ENCODE data around the gene MAPK14.
A peak's percentile ranks its signal among the peaks of the same experiment; 100 is the strongest.

MAPK14 gene

DNA sequence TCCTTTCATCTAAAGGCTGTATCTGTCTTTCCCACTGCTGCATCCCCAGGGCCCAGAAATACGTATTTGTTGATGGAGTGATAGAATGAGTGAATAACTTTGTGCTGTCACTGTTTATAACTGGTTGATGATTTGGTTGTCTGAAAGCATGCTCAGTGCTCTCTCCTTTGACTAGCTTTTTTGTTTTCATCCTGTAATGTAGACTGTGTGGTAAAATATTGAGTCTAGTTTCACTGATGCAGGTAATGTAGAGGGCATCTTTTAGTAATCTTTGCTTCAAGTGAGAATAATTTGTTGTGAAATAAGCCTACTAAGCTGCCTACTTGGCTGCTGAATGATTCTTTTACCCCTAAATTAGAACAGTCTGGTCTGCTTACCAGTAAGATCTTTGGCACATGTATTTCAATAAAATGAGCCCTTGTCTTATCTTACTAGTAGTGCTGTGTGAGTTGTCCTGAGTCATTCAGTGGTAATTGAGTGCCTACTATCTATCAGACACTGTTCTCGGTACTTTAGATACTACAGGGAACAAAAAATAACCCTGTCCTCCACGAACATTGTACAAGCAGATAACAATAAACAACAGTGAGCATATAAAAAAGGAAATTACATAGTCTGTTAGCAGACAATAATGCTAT is 39.9 kb downstream of the MAPK14 start:
- Histone ChIP-seq H2BK120ac (ENCODE audit: low read depth, low read length) (no peak overlapping the region), H3K4me1 (ENCODE audit: control insufficient read depth, insufficient read depth, low read depth, low read length) (peaks cover 2% of the 10 kb centered on the region), H3K36me3 (ENCODE audit: control insufficient read depth in 1 of 2, insufficient read depth in 2 of 2, low read depth in 1 of 2, low read length in 2 of 2) (peaks cover 0 to 9% of the 10 kb centered on the region in 2 experiments), H3K79me1 (replicated peaks; ENCODE audit: low read length, poor library complexity, severe bottlenecking) (peaks cover 20% of the 10 kb centered on the region), H4K8ac (ENCODE audit: low read length) (no peak overlapping the region), H4K91ac (ENCODE audit: low read length) (no peak overlapping the region), H2AK5ac (ENCODE audit: low read length, severe bottlenecking) (no peak overlapping the region), H3K4me2 (ENCODE audit: low read length, poor library complexity, severe bottlenecking) (no peak overlapping the region), H3K14ac (ENCODE audit: low read length in 2 of 2) (no peak overlapping the region), H2AFZ (ENCODE audit: low read depth, low read length) (no peak overlapping the region), H3K4me3 (ENCODE audit: insufficient read depth in 1 of 2, low read depth in 1 of 2, low read length in 2 of 2) (no peak overlapping the region), H3K27ac (ENCODE audit: low read length, poor library complexity, severe bottlenecking) (no peak overlapping the region), H3K4ac (ENCODE audit: low read depth in 1 of 2, low read length in 2 of 2) (no peak overlapping the region), H3K9me3 (ENCODE audit: control insufficient read depth, low read length) (no peaks in the 10 kb centered on the region), H3K27me3 (ENCODE audit: control insufficient read depth in 1 of 2, insufficient read depth in 1 of 2, low read length in 2 of 2) (no peaks in the 10 kb centered on the region), H2BK5ac (ENCODE audit: low read depth, low read length, poor library complexity, severe bottlenecking) (no peak overlapping the region), H2BK12ac (ENCODE audit: low read length in 2 of 2) (no peak overlapping the region), H3K9ac (ENCODE audit: low read length) (peak overlapping the region; percentile 2), H3K18ac (ENCODE audit: low read depth in 1 of 2, low read length in 2 of 2) (no peak overlapping the region), H3K23ac (ENCODE audit: low read length in 2 of 2) (no peak overlapping the region), H2BK15ac (ENCODE audit: low read depth, poor library complexity, severe bottlenecking) (no peak overlapping the region)
- 59% methylated on average over 1 of the region's 3 CpGs for WGBS
- peak; percentile 54 for DNase-seq

DNA sequence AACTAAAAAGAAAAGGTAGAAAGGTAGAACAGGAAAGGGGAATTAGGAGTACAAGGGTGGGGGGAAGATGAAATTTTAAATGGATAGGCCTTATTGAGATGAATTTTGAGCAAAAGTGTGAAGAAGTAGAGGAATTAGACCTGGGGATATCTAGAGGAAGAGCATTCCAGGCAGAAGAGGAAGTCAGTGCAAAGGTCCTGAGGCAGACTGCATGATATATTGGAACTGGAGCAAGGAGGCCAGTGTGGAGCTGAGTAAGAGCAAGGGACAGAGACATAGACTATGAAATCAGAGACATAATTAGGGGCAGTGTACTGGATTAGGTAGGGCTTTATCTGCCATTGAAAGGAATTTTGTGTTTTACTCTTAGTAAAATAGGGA is 40.4 kb downstream of the MAPK14 start:
- peaks cover 2% of the 10 kb centered on the region for H3K4me1 ChIP-seq (ENCODE audit: control insufficient read depth, insufficient read depth, low read depth, low read length)
- no peak overlapping the region for H2AK5ac ChIP-seq (ENCODE audit: low read length, severe bottlenecking)
- no peak overlapping the region for H3K4ac ChIP-seq (ENCODE audit: low read depth in 1 of 2, low read length in 2 of 2)
- H3K14ac ChIP-seq (ENCODE audit: low read length in 2 of 2) = no peak overlapping the region
- H2AFZ ChIP-seq (ENCODE audit: low read depth, low read length) = no peak overlapping the region
- peaks cover 0 to 8% of the 10 kb centered on the region in 2 experiments for H3K36me3 ChIP-seq (ENCODE audit: control insufficient read depth in 1 of 2, insufficient read depth in 2 of 2, low read depth in 1 of 2, low read length in 2 of 2)
- H2BK120ac ChIP-seq (ENCODE audit: low read depth, low read length) = no peak overlapping the region
- H3K4me2 ChIP-seq (ENCODE audit: low read length, poor library complexity, severe bottlenecking) = no peak overlapping the region
- no peak overlapping the region for H3K4me3 ChIP-seq (ENCODE audit: insufficient read depth in 1 of 2, low read depth in 1 of 2, low read length in 2 of 2)
- H2BK12ac ChIP-seq (ENCODE audit: low read length in 2 of 2) = no peak overlapping the region
- no peak overlapping the region for H3K23ac ChIP-seq (ENCODE audit: low read length in 2 of 2)
- no peak overlapping the region for H2BK15ac ChIP-seq (ENCODE audit: low read depth, poor library complexity, severe bottlenecking)
- no peak overlapping the region for H3K18ac ChIP-seq (ENCODE audit: low read depth in 1 of 2, low read length in 2 of 2)
- H2BK5ac ChIP-seq (ENCODE audit: low read depth, low read length, poor library complexity, severe bottlenecking) = no peak overlapping the region
- peaks cover 20% of the 10 kb centered on the region for H3K79me1 ChIP-seq (replicated peaks; ENCODE audit: low read length, poor library complexity, severe bottlenecking)
- H3K9ac ChIP-seq (ENCODE audit: low read length) = peak overlapping the region; percentile 2
- H3K27ac ChIP-seq (ENCODE audit: low read length, poor library complexity, severe bottlenecking) = no peak overlapping the region
- no peak for DNase-seq
- no peaks in the 10 kb centered on the region for H3K9me3 ChIP-seq (ENCODE audit: control insufficient read depth, low read length)
- no peak overlapping the region for H4K91ac ChIP-seq (ENCODE audit: low read length)
- no peak overlapping the region for H4K8ac ChIP-seq (ENCODE audit: low read length)
- no peaks in the 10 kb centered on the region for H3K27me3 ChIP-seq (ENCODE audit: control insufficient read depth in 1 of 2, insufficient read depth in 1 of 2, low read length in 2 of 2)

DNA sequence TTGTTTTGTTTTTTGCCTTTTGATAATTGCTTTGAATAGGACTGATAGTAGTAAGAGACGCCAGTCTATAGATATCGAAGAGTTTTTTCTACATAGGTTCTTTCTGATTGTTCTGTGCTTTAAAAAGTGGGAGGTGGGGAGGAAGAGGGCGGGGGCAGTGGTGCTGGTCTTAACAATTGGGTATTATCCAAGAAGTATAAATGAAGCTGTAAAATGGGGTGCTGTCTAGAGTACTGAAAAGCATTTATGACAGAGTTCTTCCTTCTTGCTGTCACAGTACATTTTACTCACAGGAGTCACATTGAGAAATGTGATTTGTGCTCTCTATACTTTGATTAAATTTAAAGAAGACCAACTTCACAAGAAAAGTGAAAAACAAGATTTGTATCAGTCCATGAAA is 41.0 kb downstream of the MAPK14 start:
- peaks cover 2% of the 10 kb centered on the region for H3K4me1 ChIP-seq (ENCODE audit: control insufficient read depth, insufficient read depth, low read depth, low read length)
- H3K4me3 ChIP-seq (ENCODE audit: insufficient read depth in 1 of 2, low read depth in 1 of 2, low read length in 2 of 2) = no peak overlapping the region
- 99% methylated on average over 3 of the region's 3 CpGs for WGBS
- H3K79me1 ChIP-seq (replicated peaks; ENCODE audit: low read length, poor library complexity, severe bottlenecking) = peaks cover 20% of the 10 kb centered on the region
- no peak overlapping the region for H3K4me2 ChIP-seq (ENCODE audit: low read length, poor library complexity, severe bottlenecking)
- H2BK12ac ChIP-seq (ENCODE audit: low read length in 2 of 2) = no peak overlapping the region
- H4K91ac ChIP-seq (ENCODE audit: low read length) = no peak overlapping the region
- H3K27ac ChIP-seq (ENCODE audit: low read length, poor library complexity, severe bottlenecking) = no peak overlapping the region
- no peak overlapping the region for H2AFZ ChIP-seq (ENCODE audit: low read depth, low read length)
- DNase-seq = no peak
- H3K18ac ChIP-seq (ENCODE audit: low read depth in 1 of 2, low read length in 2 of 2) = no peak overlapping the region
- no peak overlapping the region for H3K4ac ChIP-seq (ENCODE audit: low read depth in 1 of 2, low read length in 2 of 2)
- H2BK120ac ChIP-seq (ENCODE audit: low read depth, low read length) = no peak overlapping the region
- no peak overlapping the region for H3K9ac ChIP-seq (ENCODE audit: low read length)
- H2AK5ac ChIP-seq (ENCODE audit: low read length, severe bottlenecking) = no peak overlapping the region
- H2BK15ac ChIP-seq (ENCODE audit: low read depth, poor library complexity, severe bottlenecking) = no peak overlapping the region
- no peak overlapping the region for H3K14ac ChIP-seq (ENCODE audit: low read length in 2 of 2)
- H4K8ac ChIP-seq (ENCODE audit: low read length) = no peak overlapping the region
- no peaks in the 10 kb centered on the region for H3K9me3 ChIP-seq (ENCODE audit: control insufficient read depth, low read length)
- no peak overlapping the region for H3K23ac ChIP-seq (ENCODE audit: low read length in 2 of 2)
- peaks cover 0 to 8% of the 10 kb centered on the region in 2 experiments for H3K36me3 ChIP-seq (ENCODE audit: control insufficient read depth in 1 of 2, insufficient read depth in 2 of 2, low read depth in 1 of 2, low read length in 2 of 2)
- no peak overlapping the region for H2BK5ac ChIP-seq (ENCODE audit: low read depth, low read length, poor library complexity, severe bottlenecking)
- no peaks in the 10 kb centered on the region for H3K27me3 ChIP-seq (ENCODE audit: control insufficient read depth in 1 of 2, insufficient read depth in 1 of 2, low read length in 2 of 2)

DNA sequence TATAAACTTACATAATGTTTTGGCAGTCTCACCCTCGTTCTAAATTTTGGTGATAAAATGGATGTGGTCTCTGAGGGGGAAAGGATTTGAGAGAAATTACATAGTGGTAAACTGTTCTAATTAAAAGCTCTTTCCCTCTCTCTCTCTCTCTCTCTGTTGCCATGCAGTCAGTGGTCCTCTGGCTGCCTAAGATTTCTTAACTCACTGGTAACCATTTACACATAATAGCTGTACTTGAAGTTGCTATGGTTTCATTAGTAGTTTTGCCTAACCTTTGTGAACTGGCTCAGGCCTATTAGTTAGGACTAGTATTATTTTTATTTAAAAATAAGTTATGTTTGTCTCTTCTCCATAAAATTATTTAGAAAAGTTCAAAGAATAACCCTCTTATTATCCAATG is 42.0 kb downstream of the MAPK14 start:
- WGBS = no CpG with 5 or more reads among the region's 1 CpG
- peak; percentile 40 for DNase-seq
- Histone ChIP-seq H2AFZ (ENCODE audit: low read depth, low read length) (no peak overlapping the region), H2BK15ac (ENCODE audit: low read depth, poor library complexity, severe bottlenecking) (no peak overlapping the region), H3K4me1 (ENCODE audit: control insufficient read depth, insufficient read depth, low read depth, low read length) (peaks cover 2% of the 10 kb centered on the region), H3K4me3 (ENCODE audit: insufficient read depth in 1 of 2, low read depth in 1 of 2, low read length in 2 of 2) (no peak overlapping the region), H3K27me3 (ENCODE audit: control insufficient read depth in 1 of 2, insufficient read depth in 1 of 2, low read length in 2 of 2) (no peaks in the 10 kb centered on the region), H2AK5ac (ENCODE audit: low read length, severe bottlenecking) (no peak overlapping the region), H2BK5ac (ENCODE audit: low read depth, low read length, poor library complexity, severe bottlenecking) (no peak overlapping the region), H2BK12ac (ENCODE audit: low read length in 2 of 2) (no peak overlapping the region), H3K14ac (ENCODE audit: low read length in 2 of 2) (no peak overlapping the region), H3K36me3 (ENCODE audit: control insufficient read depth in 1 of 2, insufficient read depth in 2 of 2, low read depth in 1 of 2, low read length in 2 of 2) (peaks cover 0 to 15% of the 10 kb centered on the region in 2 experiments), H3K4ac (ENCODE audit: low read depth in 1 of 2, low read length in 2 of 2) (no peak overlapping the region), H3K79me1 (replicated peaks; ENCODE audit: low read length, poor library complexity, severe bottlenecking) (peaks cover 18% of the 10 kb centered on the region), H3K4me2 (ENCODE audit: low read length, poor library complexity, severe bottlenecking) (no peak overlapping the region), H3K18ac (ENCODE audit: low read depth in 1 of 2, low read length in 2 of 2) (no peak overlapping the region), H4K8ac (ENCODE audit: low read length) (no peak overlapping the region), H4K91ac (ENCODE audit: low read length) (no peak overlapping the region), H3K9ac (ENCODE audit: low read length) (no peak overlapping the region), H2BK120ac (ENCODE audit: low read depth, low read length) (no peak overlapping the region), H3K27ac (ENCODE audit: low read length, poor library complexity, severe bottlenecking) (no peak overlapping the region), H3K23ac (ENCODE audit: low read length in 2 of 2) (no peak overlapping the region), H3K9me3 (ENCODE audit: control insufficient read depth, low read length) (no peaks in the 10 kb centered on the region)

Data from mesenchymal stem cell (in vitro differentiated cells and primary cell).